Islet precursor cell (in vitro differentiated cells): Measurements from ENCODE around the gene ALKBH5.

Experiments
- DNase-seq: peaks from one replicate; pipeline ENCODE4 v3.0.0-alpha.2; 2018

ALKBH5 gene

DNA sequence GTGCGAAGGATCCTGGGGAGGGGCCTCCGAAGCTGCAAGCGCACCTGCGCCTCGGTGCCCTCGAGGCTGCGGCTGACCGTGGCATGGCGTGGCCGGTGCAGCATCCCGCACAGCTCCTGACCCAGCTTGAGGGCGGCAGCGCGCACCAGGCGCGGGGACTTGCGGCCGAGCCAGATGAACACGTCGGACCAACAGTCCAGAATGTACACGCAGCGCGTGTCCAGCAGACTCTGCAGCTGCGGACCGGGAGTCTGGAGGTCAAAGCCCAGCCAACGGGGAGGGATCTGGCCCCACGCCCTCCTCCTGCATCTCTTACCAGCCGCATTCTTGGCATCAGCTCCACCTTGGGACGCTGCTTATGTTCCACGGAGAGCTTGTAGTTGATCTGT lies 64.0 kb downstream of the ALKBH5 start:
- no peak for DNase-seq

DNA sequence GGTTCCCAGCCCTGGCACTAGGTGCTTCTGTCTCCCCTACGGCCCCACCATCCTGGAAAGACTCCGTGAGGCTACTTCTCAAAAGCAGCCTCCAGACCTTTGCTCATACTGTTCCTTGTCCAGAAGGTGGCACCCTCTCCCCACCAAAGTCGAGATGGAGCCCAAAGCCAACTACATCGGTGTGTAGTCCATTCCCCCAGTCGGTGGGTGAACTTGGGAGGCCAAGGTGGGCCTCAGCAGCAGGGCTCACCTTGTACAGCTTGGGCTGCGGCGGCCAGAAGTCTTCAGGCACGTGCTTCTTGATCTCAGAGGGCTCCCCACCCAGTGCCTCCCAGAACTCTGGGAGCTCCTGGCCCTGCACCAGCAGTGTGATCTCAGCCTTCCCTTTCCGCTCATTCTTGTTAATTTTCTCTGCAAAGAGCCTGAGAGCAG lies 64.7 kb downstream of the ALKBH5 start:
- peak; percentile 91 for DNase-seq

DNA sequence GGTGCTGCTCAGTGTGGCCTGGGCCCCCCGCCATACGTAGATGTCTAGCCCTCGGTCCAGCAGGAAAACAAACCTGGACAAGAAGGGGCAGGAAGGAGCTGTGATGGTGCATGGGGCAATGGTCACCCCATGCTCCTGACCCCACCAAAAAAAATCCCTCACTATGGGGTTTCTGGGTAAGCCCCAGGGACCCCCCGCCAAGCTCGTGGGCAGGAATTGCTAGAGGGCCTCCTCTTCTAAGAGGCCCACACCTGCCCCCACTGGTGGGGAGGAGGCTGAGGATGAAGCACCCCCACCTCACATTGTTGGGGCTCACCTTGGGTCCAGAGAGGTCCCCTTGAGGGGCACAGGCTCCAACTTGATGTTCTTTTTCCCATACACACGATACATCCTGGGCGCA lies 65.2 kb downstream of the ALKBH5 start:
- DNase-seq = no peak

DNA sequence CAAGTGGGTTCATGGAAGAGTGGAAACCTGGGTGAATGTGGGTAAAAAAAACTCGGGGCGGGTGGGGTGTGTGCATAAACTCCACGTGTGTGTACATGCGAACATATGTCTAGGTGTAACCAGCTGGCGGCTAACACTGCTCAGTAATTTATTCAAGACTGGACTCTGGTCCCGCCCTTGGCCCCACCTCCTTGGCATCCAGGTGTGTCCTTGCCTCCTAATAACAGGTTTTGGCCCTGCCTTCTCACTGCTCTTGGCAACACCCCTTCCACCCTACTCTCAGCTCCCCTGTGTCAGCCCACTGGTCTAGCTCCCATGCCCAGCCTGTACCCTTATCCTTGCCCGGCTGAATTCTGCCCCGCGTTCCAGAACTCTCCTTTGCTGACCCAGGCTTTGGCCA lies 66.6 kb downstream of the ALKBH5 start:
- no peak for DNase-seq

DNA sequence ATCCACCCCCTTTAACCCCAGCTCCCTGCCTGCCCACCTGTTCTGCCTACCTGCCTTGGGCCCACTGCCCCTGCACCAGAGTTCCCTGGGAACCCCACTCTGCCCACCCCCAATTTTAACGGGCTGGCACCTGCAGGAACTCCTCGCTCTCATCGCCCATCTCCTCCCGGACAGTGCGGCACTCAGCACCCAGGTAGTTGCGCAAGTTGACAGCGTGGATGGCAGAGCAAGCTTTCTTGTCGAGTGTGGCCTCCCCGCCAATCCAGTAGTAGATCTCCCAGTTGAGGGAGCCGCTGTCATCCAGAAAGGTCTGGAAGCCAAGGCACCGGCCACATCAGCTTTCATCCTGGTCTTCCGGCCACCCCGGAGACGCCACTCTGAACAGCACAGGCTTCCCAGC lies 67.1 kb downstream of the ALKBH5 start:
- DNase-seq = no peak

DNA sequence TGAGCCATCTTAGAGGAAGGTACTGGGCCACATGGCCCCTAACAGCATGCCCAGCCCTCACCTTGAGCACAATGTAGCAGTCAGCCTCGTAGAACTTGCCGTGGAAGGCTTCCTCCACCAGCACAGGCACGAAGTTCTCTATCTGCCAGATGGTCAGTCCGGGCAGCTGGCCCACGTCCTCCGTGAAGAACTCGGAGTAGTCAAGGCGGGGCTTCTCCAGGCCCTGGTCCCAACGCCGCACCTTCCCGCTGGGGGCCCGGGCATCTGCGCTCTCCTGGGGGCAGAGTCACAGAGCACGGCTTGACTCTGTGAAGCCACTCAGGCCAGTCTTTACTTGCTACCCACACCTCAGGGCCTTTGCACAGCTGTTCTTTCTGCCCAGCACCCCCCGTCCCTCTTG lies 67.6 kb downstream of the ALKBH5 start:
- no peak for DNase-seq

DNA sequence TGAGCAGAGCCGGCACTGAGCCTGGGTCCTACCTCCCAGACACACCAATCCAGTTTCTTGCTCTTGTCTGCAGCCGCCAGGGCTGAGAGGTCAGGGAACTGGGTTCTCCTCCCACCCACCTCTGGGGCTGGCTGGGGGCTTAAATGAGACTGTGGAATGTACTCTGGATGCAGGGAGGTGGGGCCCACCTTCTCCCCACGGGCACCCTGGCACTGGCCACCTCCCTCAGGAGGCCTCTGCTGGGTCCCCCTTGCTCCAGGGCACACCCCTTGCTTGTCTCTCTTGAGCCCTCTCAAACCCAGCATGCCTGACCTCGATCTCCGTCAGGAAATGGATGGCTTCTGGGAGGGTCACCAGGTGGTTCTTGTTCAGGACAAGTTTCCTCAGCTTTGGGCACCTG lies 68.5 kb downstream of the ALKBH5 start:
- no peak for DNase-seq

DNA sequence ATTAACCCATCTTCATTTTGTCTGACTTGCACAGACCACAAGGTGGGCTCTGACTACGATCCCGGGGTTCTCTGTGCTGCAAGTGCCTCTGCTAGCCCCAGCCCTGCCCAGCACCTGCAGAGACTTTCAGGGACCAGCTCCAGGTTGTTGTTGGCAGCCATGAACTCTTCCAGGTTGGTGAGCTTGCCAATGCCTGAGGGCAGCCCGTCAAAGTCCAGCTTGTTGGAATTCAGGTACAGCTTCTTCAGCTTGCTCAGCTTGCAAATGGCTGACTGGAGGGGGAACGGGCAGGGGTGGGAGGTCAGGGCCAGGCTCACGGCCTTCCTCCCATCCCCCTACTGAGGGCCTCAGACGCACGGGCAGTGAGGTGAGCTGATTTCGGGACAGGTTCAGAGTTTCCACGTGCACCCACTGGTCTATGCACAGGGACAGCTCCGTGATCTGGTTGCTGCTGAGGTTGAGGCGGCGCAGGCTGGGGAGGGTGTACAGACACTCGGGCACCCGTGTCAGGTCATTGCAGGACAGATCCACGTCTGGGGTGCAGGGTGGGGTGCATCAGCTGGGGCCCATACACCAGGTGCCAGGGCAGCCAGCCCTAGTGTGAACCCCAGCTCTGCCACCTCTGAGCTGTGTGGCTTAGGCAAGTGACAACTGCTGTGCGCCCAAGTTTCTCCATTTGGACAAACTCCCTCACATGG lies 69.7 kb downstream of the ALKBH5 start:
- DNase-seq = no peak

DNA sequence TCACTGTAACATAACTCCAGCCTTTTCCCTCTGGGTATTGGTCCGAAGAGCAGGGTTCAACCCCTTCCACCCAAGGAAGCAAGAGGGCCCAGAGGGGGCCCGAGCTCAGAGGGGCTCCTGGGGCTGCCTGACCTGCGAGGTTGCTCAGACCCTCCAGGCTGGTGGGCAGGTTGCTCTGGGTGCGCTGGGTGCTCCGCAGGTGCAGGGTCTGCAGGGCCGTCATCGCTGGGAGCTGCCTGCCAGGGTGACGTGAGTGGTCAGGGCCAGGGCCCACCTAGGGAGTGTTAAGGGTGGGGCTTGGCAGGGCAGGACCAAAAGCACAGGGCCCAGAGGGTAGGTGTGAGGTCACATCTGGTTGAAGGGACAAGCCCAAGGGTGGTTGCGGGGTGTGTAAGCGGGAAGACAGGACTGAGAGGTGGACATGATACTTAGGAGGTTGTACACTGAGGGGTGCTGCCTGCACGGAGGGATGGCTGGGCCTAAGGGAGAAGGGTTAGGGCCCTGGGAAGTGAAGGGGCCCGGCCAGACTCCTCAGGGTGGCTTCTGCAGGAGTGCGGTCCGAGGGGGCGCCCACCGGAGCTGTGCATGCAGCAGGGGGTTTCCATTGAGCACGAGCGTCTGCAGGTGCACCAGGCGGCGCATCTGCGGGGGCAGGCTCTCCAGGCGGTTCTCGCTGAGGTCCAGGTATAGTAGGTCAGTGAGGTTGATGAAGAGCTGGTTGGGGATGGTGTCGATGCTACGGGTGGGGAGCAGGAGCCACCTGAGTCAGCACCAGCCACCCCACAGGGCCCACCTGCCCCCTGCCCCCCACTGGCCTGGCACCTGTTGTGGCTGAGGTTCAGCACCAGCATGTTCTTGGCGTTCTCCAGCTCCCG lies 70.6 kb downstream of the ALKBH5 start:
- no peak for DNase-seq

DNA sequence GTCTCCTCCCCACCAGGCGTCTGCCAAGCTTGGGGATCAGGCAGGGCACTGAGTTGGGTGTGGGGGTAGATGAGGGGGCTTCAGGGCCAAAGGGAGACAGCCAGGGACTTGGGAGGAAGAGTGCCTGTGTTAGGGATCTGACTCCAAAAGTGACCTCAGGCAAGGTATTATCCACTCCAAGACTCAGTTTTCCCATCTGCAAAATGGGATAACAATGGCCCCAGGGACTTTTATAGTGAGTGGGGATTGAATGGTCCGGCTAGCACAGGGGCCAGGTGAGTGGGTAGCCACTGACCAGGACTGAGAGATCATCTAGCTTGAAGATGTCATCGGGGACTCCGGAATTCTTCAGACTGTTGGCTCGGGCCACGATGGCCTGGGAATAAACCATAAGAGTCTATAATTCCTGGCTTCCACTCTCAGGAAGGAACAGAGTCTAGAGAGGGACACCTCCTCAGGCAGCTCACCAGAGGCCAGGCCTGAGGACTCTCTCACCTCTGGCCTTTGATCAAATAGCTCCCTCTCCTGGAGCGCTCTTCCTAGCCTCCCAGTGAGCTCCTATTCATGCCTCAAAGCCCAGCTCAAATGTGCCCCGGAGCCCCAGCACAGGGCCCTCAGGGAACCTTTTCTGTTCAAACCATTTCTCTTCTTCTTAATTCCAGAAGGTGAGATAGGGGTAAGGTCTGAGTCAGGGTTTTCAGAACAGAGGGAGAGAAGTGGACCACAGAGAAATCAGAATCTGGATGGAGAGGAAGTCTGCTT lies 71.4 kb downstream of the ALKBH5 start:
- no peak for DNase-seq

DNA sequence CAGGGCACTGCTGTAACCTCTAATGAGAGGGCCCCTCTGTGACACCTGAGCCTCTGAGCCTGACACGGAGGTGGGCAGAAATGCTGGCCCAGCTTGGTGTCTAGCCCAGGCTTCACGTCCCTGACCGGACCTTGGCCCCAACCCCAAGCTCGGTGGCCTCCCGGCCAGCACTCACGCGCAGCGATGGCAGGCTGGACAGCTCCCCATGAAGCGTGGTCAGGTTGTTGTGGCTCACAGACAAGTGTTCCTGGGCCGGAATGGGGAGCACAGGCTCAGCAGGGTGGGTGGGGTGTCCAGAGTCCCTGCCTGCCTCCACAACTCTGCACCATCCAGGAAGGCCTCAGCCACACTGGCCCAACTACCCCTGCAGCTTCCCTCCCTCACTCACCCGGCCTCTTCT lies 72.7 kb downstream of the ALKBH5 start:
- no peak for DNase-seq

DNA sequence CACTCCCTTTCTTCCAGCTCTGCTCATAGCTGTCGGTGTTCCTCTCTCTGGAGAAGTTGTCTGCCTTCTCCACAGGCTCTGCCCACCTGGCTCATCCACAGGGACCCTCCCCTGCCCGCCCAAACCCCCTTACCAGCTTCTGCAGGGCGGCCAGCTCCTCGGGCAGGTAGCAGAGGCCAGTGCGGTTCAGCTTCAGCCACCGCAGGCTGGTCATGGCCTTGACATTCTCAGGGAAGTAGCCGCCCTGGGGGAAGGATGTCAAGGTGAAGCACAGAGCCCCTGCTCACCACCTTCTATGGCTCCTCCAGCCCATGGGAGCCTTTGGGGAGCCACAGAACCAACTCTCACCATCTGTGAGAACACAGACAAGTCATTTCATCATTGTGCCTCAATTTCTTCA lies 73.1 kb downstream of the ALKBH5 start:
- DNase-seq = no peak

DNA sequence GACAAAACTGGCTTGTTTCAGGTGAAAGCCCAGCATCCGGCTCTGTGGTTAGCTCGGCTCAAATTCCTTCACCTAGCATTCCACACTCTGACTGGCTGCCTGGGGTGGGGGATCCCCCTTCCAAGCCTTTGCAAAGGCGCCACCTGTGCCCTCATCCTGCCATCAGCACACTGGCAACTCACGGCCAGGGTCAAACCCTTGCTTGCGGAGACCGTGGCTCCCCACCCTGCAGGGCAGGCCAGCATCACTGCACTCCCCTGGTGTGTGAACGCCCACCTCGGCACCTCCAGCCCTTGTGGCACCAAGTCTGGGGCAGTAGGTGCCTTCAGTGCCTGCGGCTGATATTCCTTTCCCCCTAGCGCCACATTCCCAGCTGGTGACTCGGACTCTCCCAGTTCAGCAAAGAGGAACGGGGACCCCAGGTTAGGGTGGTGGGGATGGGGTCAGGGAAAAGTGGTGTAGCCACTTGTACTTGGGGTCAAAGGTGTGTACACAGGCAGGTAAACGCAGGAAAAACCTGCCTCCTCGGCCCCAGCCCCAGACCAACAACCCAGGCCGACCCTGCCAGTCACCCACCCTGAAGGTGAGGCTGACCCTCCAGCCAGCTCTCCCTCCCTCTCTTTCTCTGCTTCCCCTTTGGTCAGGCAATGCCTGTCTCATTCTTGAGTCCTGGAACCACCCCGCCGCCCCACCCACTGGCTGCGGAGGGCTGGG lies 73.8 kb downstream of the ALKBH5 start:
- peak; percentile 79 for DNase-seq

DNA sequence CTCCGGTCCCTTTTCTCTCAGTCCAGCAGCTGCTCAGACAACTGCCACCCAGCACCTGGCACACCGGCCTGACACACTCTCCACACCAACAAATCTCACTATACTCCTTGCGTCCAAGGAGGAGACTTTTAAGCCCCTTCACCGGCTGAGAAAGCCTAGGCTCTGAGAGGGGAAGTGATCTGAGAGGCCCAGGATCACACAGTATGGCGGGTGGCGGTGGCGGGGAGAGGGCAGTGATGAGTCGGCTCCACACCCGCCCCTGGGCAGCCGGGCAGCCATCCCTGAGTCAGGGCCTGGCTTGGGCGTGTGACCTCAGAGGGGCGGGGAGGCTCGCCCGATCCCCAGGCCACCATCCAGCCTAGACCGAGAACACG lies 74.3 kb downstream of the ALKBH5 start:
- DNase-seq = peak; percentile 96

DNA sequence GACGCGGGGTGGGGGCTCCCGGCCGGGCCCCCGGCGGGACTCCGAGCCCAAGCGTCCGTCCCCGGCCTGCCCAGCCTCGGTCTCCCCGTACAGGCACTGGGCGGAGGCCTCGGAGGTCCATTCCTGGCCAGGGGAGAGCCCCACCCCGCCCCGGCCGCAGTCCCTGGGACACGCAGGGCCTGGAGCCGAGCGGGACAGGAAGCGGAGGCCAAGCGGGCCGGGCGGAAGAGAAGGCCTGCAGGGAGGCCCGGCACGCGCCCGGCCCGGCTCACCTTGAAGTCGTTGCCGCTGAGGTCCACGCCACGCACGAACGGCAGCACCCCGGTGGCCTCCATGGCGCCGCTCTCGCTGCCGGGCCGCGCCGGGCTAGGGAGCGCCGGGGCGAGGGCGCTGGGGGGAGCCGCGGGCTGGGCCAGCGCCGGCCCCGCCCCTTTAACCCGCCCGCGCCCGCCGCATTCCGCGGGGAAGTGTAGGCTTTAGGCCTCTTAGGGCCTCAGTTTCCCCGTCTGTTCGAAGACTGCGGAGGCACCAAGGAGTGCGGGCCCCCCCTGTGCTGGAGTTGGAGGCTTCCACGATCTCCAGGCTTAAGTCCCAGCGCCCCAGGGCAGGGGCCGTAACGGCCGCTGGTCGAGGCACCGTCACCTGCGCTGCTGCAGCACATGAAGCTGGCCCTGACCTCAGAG lies 74.9 kb downstream of the ALKBH5 start, which contains the start of gene FLII:
FLII (minus strand) TSS at position 383 of the 683 bp plus-strand sequence; CDS start at position 335, 48 bp downstream.
- peak; percentile 84 for DNase-seq
